ENCODE data around the gene METAP1D.

The METAP1D gene

GRCh38 chr2:172084645-172085459 lies 85.1 kb downstream of the METAP1D start:
- Histone ChIP-seq H3K4me3 (ENCODE audit: low read length) (peak overlapping the region; percentile 92), H4K20me1 (ENCODE audit: insufficient read depth, low read length) (no peaks in the 10 kb centered on the region), H3K27me3 (ENCODE audit: low read depth, low read length) (no peaks in the 10 kb centered on the region), H3K9ac (ENCODE audit: low read length) (peak overlapping the region; percentile 59), H2AFZ (ENCODE audit: low read depth, low read length) (peak overlapping the region; percentile 78), H3K36me3 (replicated peaks; ENCODE audit: low read depth, low read length) (no peaks in the 10 kb centered on the region), H3K27ac (ENCODE audit: low read length) (no peak overlapping the region), H3K79me2 (ENCODE audit: low read length) (no peaks in the 10 kb centered on the region), H3K4me2 (ENCODE audit: low read length) (peak overlapping the region; percentile 93), H3K4me1 (ENCODE audit: low read length) (no peaks in the 10 kb centered on the region; the same call in 1 of the 2 replicates), H3K9me3 (ENCODE audit: insufficient read depth, low read length) (no peaks in the 10 kb centered on the region)
- no peak for TF ChIP-seq CTCF (IDR thresholded peaks at IDR 0.05; ENCODE audit: low read depth, low read length)
- no peak for TF ChIP-seq EZH2phosphoT487 (IDR thresholded peaks at IDR 0.05; ENCODE audit: low read depth)

GRCh38 chr2:172085460-172086159 lies 85.9 kb downstream of the METAP1D start, which contains the start of gene DLX1:
Gene DLX1 (plus strand): TSS chr2:172085507. CDS start chr2:172085678, 171 bp downstream.
- Histone ChIP-seq H3K4me2 (ENCODE audit: low read length) (peak within 1 kb of the TSS; percentile 93), H3K4me3 (ENCODE audit: low read length) (peak within 1 kb of the TSS; percentile 92), H3K79me2 (ENCODE audit: low read length) (no peaks in the 10 kb centered on the region), H3K36me3 (replicated peaks; ENCODE audit: low read depth, low read length) (no peaks in the 10 kb centered on the region), H3K9ac (ENCODE audit: low read length) (peak within 1 kb of the TSS; percentile 59), H3K4me1 (ENCODE audit: low read length) (no peaks in the 10 kb centered on the region; the same call in 1 of the 2 replicates), H3K27me3 (ENCODE audit: low read depth, low read length) (no peaks in the 10 kb centered on the region), H2AFZ (ENCODE audit: low read depth, low read length) (peak within 1 kb of the TSS; percentile 78), H3K27ac (ENCODE audit: low read length) (no peak within 1 kb of the TSS), H4K20me1 (ENCODE audit: insufficient read depth, low read length) (no peaks in the 10 kb centered on the region), H3K9me3 (ENCODE audit: insufficient read depth, low read length) (no peaks in the 10 kb centered on the region)
- TF ChIP-seq EZH2phosphoT487 (IDR thresholded peaks at IDR 0.05; ENCODE audit: low read depth) (no peak), CTCF (IDR thresholded peaks at IDR 0.05; ENCODE audit: low read depth, low read length) (no peak)

GRCh38 chr2:172086241-172087206 lies 86.8 kb downstream of the METAP1D start:
- H3K36me3 ChIP-seq (replicated peaks; ENCODE audit: low read depth, low read length), result no peaks in the 10 kb centered on the region
- no peaks in the 10 kb centered on the region for H3K9me3 ChIP-seq (ENCODE audit: insufficient read depth, low read length)
- no peaks in the 10 kb centered on the region; the same call in 1 of the 2 replicates for H3K4me1 ChIP-seq (ENCODE audit: low read length)
- no peaks in the 10 kb centered on the region for H3K79me2 ChIP-seq (ENCODE audit: low read length)
- H3K27me3 ChIP-seq (ENCODE audit: low read depth, low read length), result no peaks in the 10 kb centered on the region
- H2AFZ ChIP-seq (ENCODE audit: low read depth, low read length), result no peak overlapping the region
- H3K4me3 ChIP-seq (ENCODE audit: low read length), result no peak overlapping the region
- no peaks in the 10 kb centered on the region for H4K20me1 ChIP-seq (ENCODE audit: insufficient read depth, low read length)
- H3K9ac ChIP-seq (ENCODE audit: low read length), result no peak overlapping the region
- no peak overlapping the region for H3K27ac ChIP-seq (ENCODE audit: low read length)
- H3K4me2 ChIP-seq (ENCODE audit: low read length), result no peak overlapping the region
- TF ChIP-seq CTCF (IDR thresholded peaks at IDR 0.05; ENCODE audit: low read depth, low read length) (no peak), EZH2phosphoT487 (IDR thresholded peaks at IDR 0.05; ENCODE audit: low read depth) (no peak)
